ENCODE measurements around the gene ELOVL7. TPM values are rescaled to one million over a fixed set of nuclear protein-coding genes. Genes with fewer than 3 reads are reported as not detected.

The ELOVL7 gene
- total RNA-seq, 2 donors from 2014 or later = 25.4 to 31.5 TPM

GRCh38 chr5:60843386-60843935, 608 bp downstream of the ELOVL7 start:
- H3K9me3 ChIP-seq = no peaks in the 10 kb centered on the region
- H3K9ac ChIP-seq (ENCODE audit: low read depth in 2 of 2, low read length in 2 of 2) = peak overlapping the region; percentile 44 to 86
- H3K4me3 ChIP-seq = peak overlapping the region; percentile 85
- no peaks in the 10 kb centered on the region for H3K27me3 ChIP-seq
- intact Hi-C loops (cut with DNase I) = loop anchor here (10.0 kb wide), 1 partner anchor 169 kb away; no protein-coding TSS in a partner anchor
- no peak for TF ChIP-seq CTCF (IDR thresholded peaks at IDR 0.05)
- H3K36me3 ChIP-seq = no peaks in the 10 kb centered on the region
- DNase-seq = no peak
- H3K27ac ChIP-seq = peak overlapping the region; percentile 10
- H3K4me1 ChIP-seq = no peaks in the 10 kb centered on the region

- H3K4me1 ChIP-seq = no peaks in the 10 kb centered on the region
- H3K4me3 ChIP-seq = peak overlapping the region; percentile 85
- no peaks in the 10 kb centered on the region for H3K36me3 ChIP-seq
- no peak for TF ChIP-seq CTCF (IDR thresholded peaks at IDR 0.05)
- peak; percentile 43 for DNase-seq
- H3K9me3 ChIP-seq = no peaks in the 10 kb centered on the region
- intact Hi-C loops (cut with DNase I) = loop anchor here (10.0 kb wide), 1 partner anchor 168 kb away; no protein-coding TSS in a partner anchor
- peak overlapping the region; percentile 14 to 44 for H3K9ac ChIP-seq (ENCODE audit: low read depth in 2 of 2, low read length in 2 of 2)
- H3K27ac ChIP-seq = no peak overlapping the region
- no peaks in the 10 kb centered on the region for H3K27me3 ChIP-seq
Observed at GRCh38 chr5:60842871-60843385, 1.1 kb downstream of the ELOVL7 start.

- intact Hi-C loops (cut with DNase I) = loop anchor here (10.0 kb wide), 1 partner anchor 167 kb away; no protein-coding TSS in a partner anchor
- Histone ChIP-seq H3K27ac (no peak overlapping the region), H3K27me3 (no peaks in the 10 kb centered on the region), H3K4me1 (no peaks in the 10 kb centered on the region), H3K4me3 (no peak overlapping the region), H3K9me3 (no peaks in the 10 kb centered on the region), H3K36me3 (no peaks in the 10 kb centered on the region), H3K9ac (ENCODE audit: low read depth in 2 of 2, low read length in 2 of 2) (no peak overlapping the region)
- no peak for TF ChIP-seq CTCF (IDR thresholded peaks at IDR 0.05)
- no peak for DNase-seq
Observed at GRCh38 chr5:60841361-60841760, 2.7 kb downstream of the ELOVL7 start.

GRCh38 chr5:60836131-60836530, 7.9 kb downstream of the ELOVL7 start:
- DNase-seq = no peak
- no peaks in the 10 kb centered on the region for H3K9me3 ChIP-seq
- no peaks in the 10 kb centered on the region for H3K27me3 ChIP-seq
- H3K27ac ChIP-seq = no peak overlapping the region
- intact Hi-C loops (cut with DNase I) = no loop called here
- H3K4me1 ChIP-seq = no peaks in the 10 kb centered on the region
- H3K4me3 ChIP-seq = no peak overlapping the region
- no peaks in the 10 kb centered on the region for H3K36me3 ChIP-seq
- no peak overlapping the region for H3K9ac ChIP-seq (ENCODE audit: low read depth in 2 of 2, low read length in 2 of 2)
- no peak for TF ChIP-seq CTCF (IDR thresholded peaks at IDR 0.05)

GRCh38 chr5:60835554-60835953, 8.5 kb downstream of the ELOVL7 start:
- intact Hi-C loops (cut with DNase I) = no loop called here
- no peaks in the 10 kb centered on the region for H3K27me3 ChIP-seq
- no peak overlapping the region for H3K4me3 ChIP-seq
- no peak for TF ChIP-seq CTCF (IDR thresholded peaks at IDR 0.05)
- no peaks in the 10 kb centered on the region for H3K9me3 ChIP-seq
- no peaks in the 10 kb centered on the region for H3K4me1 ChIP-seq
- no peak overlapping the region for H3K9ac ChIP-seq (ENCODE audit: low read depth in 2 of 2, low read length in 2 of 2)
- no peaks in the 10 kb centered on the region for H3K36me3 ChIP-seq
- H3K27ac ChIP-seq = no peak overlapping the region
- no peak for DNase-seq

All from colonic mucosa (tissue), 4 donors.